PFSK-1 (cell line): ENCODE data around the gene HOXA3.
A peak's percentile ranks its signal among the peaks of the same experiment; 100 is the strongest.

Source experiments
- FOXP2 ChIP-seq: optimal IDR thresholded peaks from 2 replicates; pipeline ENCODE3; 2011; ENCODE audit warnings: borderline replicate concordance, control low read depth, inconsistent platforms; ENCODE audit not compliant: insufficient read depth; ENCODE audit errors: extremely low read length, extremely low read depth
- POLR2AphosphoS5 ChIP-seq: IDR thresholded peaks from 2 replicates; pipeline ENCODE4 v1.6.1; 2012; ENCODE audit warnings: low read depth, mild to moderate bottlenecking, control low read depth, low read length, moderate library complexity
- REST ChIP-seq, 2 experiments: IDR thresholded peaks; 2 replicates each; pipeline versions ENCODE4 v1.6.1 to v1.8.0; 2011 to 2012; ENCODE audit warnings: low read depth in 2 of 2, low read length in 2 of 2, control low read depth in 1 of 2, inconsistent platforms in 1 of 2, mild to moderate bottlenecking in 1 of 2, moderate library complexity in 1 of 2; ENCODE audit not compliant: insufficient read depth in 1 of 2
- SIN3A ChIP-seq: IDR thresholded peaks from 2 replicates; pipeline ENCODE4 v1.6.1; 2012; ENCODE audit warnings: mild to moderate bottlenecking, low read length, moderate library complexity, borderline replicate concordance; ENCODE audit not compliant: insufficient read depth
- TAF1 ChIP-seq: IDR thresholded peaks from 2 replicates; pipeline ENCODE4 v1.6.1; 2012; ENCODE audit warnings: low read length, control low read depth, borderline replicate concordance; ENCODE audit not compliant: insufficient read depth

HOXA3 gene

GRCh38 chr7:27150568-27151340 is 1.6 kb downstream of the HOXA3 start:
- TF ChIP-seq POLR2AphosphoS5 (no peak), SIN3A (no peak), REST (IDR thresholded peaks at IDR 0.05; ENCODE audit: insufficient read depth in 1 of 2, low read depth in 2 of 2, low read length in 2 of 2) (0 out of 4 replicates have a peak, but pooled peaks of 1 of the 2 experiments have one; percentile 28), FOXP2 (peak; percentile 60), TAF1 (no peak)

GRCh38 chr7:27149842-27150567 is 2.4 kb downstream of the HOXA3 start:
- TF ChIP-seq POLR2AphosphoS5 (no peak), TAF1 (no peak), SIN3A (no peak), FOXP2 (no peak), REST (IDR thresholded peaks at IDR 0.05; ENCODE audit: insufficient read depth in 1 of 2, low read depth in 2 of 2, low read length in 2 of 2) (no peak)

GRCh38 chr7:27148756-27149641 is 3.4 kb downstream of the HOXA3 start:
- TF ChIP-seq SIN3A (no peak), FOXP2 (no peak), POLR2AphosphoS5 (no peak), REST (IDR thresholded peaks at IDR 0.05; ENCODE audit: insufficient read depth in 1 of 2, low read depth in 2 of 2, low read length in 2 of 2) (no peak), TAF1 (no peak)

- TF ChIP-seq POLR2AphosphoS5 (no peak), REST (IDR thresholded peaks at IDR 0.05; ENCODE audit: insufficient read depth in 1 of 2, low read depth in 2 of 2, low read length in 2 of 2) (no peak), TAF1 (no peak), SIN3A (no peak), FOXP2 (no peak)
Measured at GRCh38 chr7:27148031-27148755, 4.2 kb downstream of the HOXA3 start.
